Measurements from ENCODE around the gene NACC2. TPM values are rescaled to one million over a fixed set of nuclear protein-coding genes. Genes with fewer than 3 reads are reported as not detected.

The NACC2 gene
- total and polyA plus RNA-seq, 2 experiments from 2014 or later, result 3.8 to 20.8 TPM

DNA sequence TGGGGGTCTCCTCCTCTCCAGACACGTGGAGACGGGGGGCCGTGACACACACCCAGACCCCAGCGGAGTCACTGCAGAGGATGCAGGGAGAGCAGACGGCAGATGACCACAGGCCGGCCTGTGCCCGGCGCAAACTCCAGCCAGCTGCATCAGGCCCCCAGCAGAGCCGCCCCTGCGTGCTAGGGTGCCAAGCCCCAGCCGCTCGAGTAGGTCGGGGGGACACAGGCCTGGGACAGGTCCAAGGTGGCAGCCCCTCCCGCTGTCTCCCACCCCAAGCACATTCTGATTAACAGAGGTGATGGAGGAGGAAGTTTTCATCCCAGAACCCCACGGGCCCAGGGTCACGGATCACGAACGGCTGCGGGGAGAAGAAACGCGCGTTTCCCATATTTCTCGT, 14.4 kb downstream of the NACC2 start (continued):
- no peak for TF ChIP-seq NANOG (IDR thresholded peaks at IDR 0.05; ENCODE audit: borderline replicate concordance)

DNA sequence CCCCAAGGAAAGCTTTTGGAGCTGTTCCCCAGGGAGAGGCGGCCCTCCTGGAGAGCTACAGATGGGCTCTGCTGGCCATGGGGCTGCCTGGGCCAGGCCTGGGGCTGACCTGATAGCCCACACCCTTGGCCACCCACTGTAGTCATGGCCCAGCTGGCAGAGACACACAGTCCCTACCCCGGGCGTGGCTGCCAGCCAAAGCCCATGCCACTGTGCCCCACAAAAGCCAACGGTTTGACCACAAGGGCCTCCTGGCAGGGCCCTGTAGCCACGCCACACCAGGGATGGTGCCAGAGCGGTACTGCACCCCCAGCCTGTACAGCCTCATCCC, 15.2 kb downstream of the NACC2 start:
- Histone ChIP-seq H4K20me1 (replicated peaks; ENCODE audit: insufficient read depth) (no peaks in the 10 kb centered on the region), H3K79me2 (replicated peaks; ENCODE audit: insufficient read depth) (no peaks in the 10 kb centered on the region), H3F3A (replicated peaks; ENCODE audit: low read depth) (no peaks in the 10 kb centered on the region), H3K27me3 (ENCODE audit: insufficient read depth) (no peaks in the 10 kb centered on the region), H3K9me2 (ENCODE audit: insufficient read depth) (no peaks in the 10 kb centered on the region), H3K4me1 (ENCODE audit: insufficient read depth) (no peaks in the 10 kb centered on the region), H3K4me3 (no peak overlapping the region), H3K4me2 (no peak overlapping the region), H3K27ac (ENCODE audit: low read depth) (no peak overlapping the region), H3K36me3 (ENCODE audit: insufficient read depth) (no peaks in the 10 kb centered on the region), H2AFZ (no peak overlapping the region)
- ATAC-seq (no peak), DNase-seq (ENCODE audit: low spot score) (no peak)
- peaks cover 14% of the 10 kb centered on the region; the same call in 2 of the 3 replicates for H3K4me1 Mint-ChIP-seq
- TF ChIP-seq CREB1 (CRISPR knock-in tag; IDR thresholded peaks at IDR 0.05; ENCODE audit: low read depth) (no peak), NANOG (IDR thresholded peaks at IDR 0.05; ENCODE audit: borderline replicate concordance) (no peak), ZNF331 (CRISPR knock-in tag; IDR thresholded peaks at IDR 0.05; ENCODE audit: low read depth) (no peak), POLR2AphosphoS5 (IDR thresholded peaks at IDR 0.05; ENCODE audit: low read depth) (no peak), ZNF114 (CRISPR knock-in tag; IDR thresholded peaks at IDR 0.05) (no peak), STAT1 (IDR thresholded peaks at IDR 0.05; ENCODE audit: unreplicated experiment) (no peak), EZH2 (IDR thresholded peaks at IDR 0.05; ENCODE audit: low read depth, unreplicated experiment) (no peak), JUNB (IDR thresholded peaks at IDR 0.05; ENCODE audit: unreplicated experiment) (no peak), EZH2phosphoT487 (IDR thresholded peaks at IDR 0.05; ENCODE audit: unreplicated experiment) (no peak)
- TF ChIP-seq, protein P1, sequence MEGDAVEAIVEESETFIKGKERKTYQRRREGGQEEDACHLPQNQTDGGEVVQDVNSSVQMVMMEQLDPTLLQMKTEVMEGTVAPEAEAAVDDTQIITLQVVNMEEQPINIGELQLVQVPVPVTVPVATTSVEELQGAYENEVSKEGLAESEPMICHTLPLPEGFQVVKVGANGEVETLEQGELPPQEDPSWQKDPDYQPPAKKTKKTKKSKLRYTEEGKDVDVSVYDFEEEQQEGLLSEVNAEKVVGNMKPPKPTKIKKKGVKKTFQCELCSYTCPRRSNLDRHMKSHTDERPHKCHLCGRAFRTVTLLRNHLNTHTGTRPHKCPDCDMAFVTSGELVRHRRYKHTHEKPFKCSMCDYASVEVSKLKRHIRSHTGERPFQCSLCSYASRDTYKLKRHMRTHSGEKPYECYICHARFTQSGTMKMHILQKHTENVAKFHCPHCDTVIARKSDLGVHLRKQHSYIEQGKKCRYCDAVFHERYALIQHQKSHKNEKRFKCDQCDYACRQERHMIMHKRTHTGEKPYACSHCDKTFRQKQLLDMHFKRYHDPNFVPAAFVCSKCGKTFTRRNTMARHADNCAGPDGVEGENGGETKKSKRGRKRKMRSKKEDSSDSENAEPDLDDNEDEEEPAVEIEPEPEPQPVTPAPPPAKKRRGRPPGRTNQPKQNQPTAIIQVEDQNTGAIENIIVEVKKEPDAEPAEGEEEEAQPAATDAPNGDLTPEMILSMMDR (conservative IDR thresholded peaks at IDR 0.05; ENCODE audit: low read depth in 2 of 2), result no peak
- TF ChIP-seq, protein P2, sequence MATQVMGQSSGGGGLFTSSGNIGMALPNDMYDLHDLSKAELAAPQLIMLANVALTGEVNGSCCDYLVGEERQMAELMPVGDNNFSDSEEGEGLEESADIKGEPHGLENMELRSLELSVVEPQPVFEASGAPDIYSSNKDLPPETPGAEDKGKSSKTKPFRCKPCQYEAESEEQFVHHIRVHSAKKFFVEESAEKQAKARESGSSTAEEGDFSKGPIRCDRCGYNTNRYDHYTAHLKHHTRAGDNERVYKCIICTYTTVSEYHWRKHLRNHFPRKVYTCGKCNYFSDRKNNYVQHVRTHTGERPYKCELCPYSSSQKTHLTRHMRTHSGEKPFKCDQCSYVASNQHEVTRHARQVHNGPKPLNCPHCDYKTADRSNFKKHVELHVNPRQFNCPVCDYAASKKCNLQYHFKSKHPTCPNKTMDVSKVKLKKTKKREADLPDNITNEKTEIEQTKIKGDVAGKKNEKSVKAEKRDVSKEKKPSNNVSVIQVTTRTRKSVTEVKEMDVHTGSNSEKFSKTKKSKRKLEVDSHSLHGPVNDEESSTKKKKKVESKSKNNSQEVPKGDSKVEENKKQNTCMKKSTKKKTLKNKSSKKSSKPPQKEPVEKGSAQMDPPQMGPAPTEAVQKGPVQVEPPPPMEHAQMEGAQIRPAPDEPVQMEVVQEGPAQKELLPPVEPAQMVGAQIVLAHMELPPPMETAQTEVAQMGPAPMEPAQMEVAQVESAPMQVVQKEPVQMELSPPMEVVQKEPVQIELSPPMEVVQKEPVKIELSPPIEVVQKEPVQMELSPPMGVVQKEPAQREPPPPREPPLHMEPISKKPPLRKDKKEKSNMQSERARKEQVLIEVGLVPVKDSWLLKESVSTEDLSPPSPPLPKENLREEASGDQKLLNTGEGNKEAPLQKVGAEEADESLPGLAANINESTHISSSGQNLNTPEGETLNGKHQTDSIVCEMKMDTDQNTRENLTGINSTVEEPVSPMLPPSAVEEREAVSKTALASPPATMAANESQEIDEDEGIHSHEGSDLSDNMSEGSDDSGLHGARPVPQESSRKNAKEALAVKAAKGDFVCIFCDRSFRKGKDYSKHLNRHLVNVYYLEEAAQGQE (IDR thresholded peaks at IDR 0.05; ENCODE audit: unreplicated experiment), result no peak
- TF ChIP-seq, protein P3, sequence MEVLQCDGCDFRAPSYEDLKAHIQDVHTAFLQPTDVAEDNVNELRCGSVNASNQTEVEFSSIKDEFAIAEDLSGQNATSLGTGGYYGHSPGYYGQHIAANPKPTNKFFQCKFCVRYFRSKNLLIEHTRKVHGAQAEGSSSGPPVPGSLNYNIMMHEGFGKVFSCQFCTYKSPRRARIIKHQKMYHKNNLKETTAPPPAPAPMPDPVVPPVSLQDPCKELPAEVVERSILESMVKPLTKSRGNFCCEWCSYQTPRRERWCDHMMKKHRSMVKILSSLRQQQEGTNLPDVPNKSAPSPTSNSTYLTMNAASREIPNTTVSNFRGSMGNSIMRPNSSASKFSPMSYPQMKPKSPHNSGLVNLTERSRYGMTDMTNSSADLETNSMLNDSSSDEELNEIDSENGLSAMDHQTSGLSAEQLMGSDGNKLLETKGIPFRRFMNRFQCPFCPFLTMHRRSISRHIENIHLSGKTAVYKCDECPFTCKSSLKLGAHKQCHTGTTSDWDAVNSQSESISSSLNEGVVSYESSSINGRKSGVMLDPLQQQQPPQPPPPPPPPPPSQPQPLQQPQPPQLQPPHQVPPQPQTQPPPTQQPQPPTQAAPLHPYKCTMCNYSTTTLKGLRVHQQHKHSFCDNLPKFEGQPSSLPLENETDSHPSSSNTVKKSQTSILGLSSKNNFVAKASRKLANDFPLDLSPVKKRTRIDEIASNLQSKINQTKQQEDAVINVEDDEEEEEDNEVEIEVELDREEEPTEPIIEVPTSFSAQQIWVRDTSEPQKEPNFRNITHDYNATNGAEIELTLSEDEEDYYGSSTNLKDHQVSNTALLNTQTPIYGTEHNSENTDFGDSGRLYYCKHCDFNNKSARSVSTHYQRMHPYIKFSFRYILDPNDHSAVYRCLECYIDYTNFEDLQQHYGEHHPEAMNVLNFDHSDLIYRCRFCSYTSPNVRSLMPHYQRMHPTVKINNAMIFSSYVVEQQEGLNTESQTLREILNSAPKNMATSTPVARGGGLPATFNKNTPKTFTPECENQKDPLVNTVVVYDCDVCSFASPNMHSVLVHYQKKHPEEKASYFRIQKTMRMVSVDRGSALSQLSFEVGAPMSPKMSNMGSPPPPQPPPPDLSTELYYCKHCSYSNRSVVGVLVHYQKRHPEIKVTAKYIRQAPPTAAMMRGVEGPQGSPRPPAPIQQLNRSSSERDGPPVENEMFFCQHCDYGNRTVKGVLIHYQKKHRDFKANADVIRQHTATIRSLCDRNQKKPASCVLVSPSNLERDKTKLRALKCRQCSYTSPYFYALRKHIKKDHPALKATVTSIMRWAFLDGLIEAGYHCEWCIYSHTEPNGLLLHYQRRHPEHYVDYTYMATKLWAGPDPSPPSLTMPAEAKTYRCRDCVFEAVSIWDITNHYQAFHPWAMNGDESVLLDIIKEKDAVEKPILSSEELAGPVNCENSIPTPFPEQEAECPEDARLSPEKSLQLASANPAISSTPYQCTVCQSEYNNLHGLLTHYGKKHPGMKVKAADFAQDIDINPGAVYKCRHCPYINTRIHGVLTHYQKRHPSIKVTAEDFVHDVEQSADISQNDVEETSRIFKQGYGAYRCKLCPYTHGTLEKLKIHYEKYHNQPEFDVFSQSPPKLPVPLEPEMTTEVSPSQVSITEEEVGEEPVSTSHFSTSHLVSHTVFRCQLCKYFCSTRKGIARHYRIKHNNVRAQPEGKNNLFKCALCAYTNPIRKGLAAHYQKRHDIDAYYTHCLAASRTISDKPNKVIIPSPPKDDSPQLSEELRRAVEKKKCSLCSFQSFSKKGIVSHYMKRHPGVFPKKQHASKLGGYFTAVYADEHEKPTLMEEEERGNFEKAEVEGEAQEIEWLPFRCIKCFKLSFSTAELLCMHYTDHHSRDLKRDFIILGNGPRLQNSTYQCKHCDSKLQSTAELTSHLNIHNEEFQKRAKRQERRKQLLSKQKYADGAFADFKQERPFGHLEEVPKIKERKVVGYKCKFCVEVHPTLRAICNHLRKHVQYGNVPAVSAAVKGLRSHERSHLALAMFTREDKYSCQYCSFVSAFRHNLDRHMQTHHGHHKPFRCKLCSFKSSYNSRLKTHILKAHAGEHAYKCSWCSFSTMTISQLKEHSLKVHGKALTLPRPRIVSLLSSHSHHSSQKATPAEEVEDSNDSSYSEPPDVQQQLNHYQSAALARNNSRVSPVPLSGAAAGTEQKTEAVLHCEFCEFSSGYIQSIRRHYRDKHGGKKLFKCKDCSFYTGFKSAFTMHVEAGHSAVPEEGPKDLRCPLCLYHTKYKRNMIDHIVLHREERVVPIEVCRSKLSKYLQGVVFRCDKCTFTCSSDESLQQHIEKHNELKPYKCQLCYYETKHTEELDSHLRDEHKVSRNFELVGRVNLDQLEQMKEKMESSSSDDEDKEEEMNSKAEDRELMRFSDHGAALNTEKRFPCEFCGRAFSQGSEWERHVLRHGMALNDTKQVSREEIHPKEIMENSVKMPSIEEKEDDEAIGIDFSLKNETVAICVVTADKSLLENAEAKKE (CRISPR knock-in tag; IDR thresholded peaks at IDR 0.05), result no peak
- TF ChIP-seq, protein P4, sequence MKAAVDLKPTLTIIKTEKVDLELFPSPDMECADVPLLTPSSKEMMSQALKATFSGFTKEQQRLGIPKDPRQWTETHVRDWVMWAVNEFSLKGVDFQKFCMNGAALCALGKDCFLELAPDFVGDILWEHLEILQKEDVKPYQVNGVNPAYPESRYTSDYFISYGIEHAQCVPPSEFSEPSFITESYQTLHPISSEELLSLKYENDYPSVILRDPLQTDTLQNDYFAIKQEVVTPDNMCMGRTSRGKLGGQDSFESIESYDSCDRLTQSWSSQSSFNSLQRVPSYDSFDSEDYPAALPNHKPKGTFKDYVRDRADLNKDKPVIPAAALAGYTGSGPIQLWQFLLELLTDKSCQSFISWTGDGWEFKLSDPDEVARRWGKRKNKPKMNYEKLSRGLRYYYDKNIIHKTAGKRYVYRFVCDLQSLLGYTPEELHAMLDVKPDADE (IDR thresholded peaks at IDR 0.05), result no peak
- H3K27me3 Mint-ChIP-seq (ENCODE audit: insufficient read depth, low read depth, poor library complexity), result peaks cover 17% of the 10 kb centered on the region
- H3K36me3 Mint-ChIP-seq (ENCODE audit: low read depth), result no peaks in the 10 kb centered on the region
- H3K4me3 Mint-ChIP-seq, result no peak overlapping the region
- no peaks in the 10 kb centered on the region for H3K9me3 Mint-ChIP-seq
- no peak overlapping the region for H3K27ac Mint-ChIP-seq
